ENCODE measurements around the gene WNT3.
A peak's percentile ranks its signal among the peaks of the same experiment; 100 is the strongest.
"Not testable (repeated sequence)": the region's sequence is repeated elsewhere in the genome, so short reads cannot be mapped to it uniquely, and the experiment has no call there.

Gene WNT3

DNA sequence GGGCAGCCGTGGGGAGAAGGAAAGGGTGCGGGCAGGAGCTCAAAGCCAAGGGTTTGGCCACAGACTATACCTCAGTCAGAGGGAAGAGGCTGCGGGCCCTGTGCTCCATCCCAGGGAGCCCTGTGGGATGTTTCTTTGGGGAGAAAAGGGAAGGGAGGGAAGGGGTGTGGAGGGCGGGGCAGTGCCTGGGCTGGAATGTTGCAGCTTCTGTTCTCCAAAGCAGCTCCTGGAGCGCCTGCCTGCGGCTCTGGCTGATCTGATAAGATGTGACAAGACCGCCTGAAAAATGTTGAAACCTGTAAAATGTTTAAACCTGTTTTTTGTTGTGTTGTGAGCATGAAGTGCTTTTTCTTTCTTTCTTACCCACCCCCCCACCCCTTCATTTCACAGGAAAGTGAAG is 32.8 kb downstream of the WNT3 start:
- no peak for DNase-seq (ENCODE audit: low spot score)

DNA sequence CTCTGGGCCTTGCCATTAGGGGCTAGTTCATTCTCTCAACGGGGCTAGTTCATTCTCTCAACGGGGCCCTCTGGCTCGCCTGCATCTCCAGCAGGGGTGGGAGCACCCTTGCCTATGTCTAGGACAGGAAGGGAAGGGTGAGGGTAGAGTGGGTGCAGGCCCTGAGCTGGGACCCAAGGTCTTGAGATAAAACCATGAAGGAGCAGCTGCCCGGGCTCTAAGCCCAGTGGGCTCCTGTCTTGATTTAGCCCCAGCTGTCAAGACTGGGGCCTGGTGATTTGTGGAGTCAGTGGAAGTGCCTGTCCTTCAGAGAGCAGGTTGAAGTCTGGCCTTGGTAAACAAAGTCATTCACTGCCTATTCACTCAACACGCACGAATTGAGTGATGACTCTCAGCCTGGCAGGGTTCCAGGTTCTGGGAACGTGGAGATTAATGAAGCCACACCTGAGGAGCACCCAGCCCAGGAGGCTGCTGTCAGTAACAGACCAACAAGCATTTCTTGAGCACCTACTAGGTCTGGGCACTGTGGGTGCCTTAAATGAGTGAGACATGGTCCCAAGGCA is 35.4 kb downstream of the WNT3 start:
- no peak for DNase-seq (ENCODE audit: low spot score)

DNA sequence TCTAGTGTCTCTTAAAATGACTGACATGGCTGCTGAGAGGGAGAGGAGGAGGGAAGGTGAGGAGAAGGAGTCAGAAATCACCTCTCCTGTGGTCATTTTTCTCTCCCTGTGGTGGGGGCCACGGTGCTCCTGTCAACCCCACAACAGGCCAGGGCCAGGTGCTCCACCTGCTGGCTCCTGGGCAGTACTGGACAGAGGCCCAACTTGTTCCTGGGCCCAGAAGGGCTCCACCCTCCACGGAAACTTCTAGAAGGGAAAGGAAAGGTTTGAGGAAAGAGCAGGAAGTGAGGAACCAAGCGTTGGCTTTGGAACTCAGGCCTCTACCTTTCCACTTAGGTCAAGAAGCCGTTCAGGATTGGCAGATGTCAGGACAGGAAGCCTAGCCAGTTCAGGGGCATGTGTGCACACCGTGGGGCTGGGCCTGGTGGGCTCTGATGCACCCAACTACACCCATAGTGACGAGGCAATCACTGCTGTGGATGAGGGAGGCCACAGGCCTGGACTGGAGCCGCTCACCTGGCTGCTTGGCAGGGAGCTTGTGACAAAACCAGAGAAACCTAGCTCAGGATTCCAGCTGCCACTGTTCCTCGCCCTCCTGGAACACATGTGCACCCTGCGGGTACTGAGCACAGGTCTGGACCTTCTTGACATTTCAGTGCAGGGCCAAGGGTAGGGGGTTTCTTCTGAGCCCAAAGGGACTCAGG is 36.1 kb downstream of the WNT3 start:
- peak; percentile 54 for DNase-seq (ENCODE audit: low spot score)

DNA sequence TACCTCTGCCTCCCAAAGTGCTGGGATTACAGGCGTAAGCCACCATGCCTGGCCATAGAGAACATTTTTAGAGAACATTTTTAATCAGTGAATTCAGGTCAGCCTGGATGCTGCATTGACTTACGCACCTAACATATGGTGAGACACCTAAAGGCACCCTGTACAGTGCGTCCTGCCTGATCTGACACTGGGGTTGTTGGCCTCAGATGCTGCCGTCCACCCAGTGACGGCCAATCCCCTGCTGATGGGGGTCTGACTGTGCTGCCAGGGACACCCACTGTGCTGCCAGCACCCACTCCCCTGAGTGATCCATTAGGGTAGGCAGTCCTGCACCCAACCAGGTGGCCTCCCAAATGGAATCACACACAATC is 38.5 kb downstream of the WNT3 start:
- DNase-seq (ENCODE audit: low spot score): no peak

GRCh38 chr17:46777943-46778915 is 40.3 kb downstream of the WNT3 start:
- no peak for DNase-seq (ENCODE audit: low spot score)

DNA sequence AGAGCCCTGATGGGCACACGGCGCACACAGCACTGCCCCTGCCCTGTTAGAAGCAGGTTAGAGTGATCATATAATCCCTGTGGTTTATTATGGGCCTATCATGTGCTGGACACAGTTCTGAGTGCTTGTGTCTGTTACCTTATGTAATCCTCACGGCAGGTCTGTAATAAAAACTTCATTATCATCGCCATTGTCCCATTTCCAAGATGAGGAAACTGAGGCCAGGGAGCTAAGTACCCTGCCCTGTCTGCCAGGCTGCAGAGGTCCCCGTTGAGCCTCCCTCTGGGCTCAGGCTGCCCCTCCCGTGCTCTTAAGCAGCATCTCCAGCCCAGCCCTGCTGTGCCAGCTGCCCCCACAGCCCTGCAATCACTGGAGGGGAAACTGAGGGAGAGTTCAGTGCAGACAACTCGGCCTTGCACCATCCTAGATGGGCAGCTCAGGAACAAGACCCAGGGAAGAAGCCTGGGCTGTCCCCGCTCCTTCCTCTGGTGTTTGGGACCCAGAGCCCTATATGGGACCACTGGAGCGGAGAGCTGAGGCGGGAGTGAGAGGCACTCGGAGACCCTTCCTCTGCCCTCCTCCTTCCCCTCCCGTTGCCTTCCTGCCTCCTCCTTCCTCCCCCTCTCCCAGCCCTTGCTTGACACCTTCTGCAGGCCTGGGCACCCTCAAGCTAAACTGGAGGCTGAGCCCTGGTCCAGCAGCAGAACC is 42.0 kb downstream of the WNT3 start:
- DNase-seq (ENCODE audit: low spot score): no peak

DNA sequence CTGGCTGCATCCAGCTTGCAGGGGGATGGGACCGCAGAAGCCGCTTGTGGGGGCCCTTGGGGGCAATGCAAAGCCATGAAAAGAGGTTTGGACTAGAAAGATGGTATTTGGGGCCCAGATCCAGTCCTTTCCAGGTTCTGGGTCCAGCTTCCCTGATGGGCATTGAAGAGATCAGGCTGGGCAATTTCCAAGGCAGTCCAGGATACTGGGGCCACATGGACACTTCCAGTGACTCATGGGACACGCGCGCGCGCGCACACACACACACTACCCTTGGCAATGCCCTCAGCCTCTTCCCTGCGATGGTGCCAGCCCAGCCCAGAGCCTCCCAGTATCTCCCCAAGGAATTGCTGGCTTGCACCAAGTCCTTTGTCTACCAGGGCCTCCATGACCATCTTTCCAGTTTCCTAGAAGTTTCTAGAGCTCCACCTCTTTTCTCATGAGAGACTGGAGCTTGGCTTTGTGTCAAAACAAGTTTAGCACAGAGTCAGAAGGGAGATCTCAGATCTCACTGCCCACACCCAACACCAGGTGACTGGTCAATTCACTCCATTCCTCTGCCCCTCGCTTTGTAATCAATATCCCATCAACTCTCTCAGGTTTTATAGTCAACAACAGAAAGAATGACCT is 44.3 kb downstream of the WNT3 start:
- DNase-seq (ENCODE audit: low spot score): no peak

DNA sequence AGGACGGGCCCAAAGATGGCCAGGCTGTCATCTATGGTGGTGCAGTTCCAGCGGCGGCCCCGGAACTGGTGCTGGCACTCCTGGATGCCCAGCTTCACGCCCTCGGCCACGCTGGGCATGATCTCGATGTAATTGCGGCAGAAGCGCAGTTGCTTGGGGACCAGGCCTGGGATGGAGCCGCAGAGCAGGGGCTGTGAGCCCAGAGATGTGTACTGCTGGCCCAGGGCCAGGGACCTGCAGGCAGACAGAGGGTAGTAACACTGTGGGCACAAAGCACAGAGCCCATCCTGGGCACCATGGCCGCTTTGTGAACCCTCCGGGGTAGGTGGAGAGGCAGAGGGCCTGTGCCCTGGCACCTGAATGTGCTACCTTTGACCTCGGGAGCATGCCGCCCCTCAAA is 44.8 kb downstream of the WNT3 start:
- DNase-seq (ENCODE audit: low spot score): no peak

GRCh38 chr17:46773221-46773605 is 45.3 kb downstream of the WNT3 start:
- DNase-seq (ENCODE audit: low spot score): no peak

GRCh38 chr17:46772475-46773220 is 45.8 kb downstream of the WNT3 start:
- peak; percentile 29 for DNase-seq (ENCODE audit: low spot score)

GRCh38 chr17:46771561-46772474 is 46.7 kb downstream of the WNT3 start:
- peak; percentile 81 for DNase-seq (ENCODE audit: low spot score)

- DNase-seq (ENCODE audit: low spot score): peak; percentile 54
These were observed 47.5 kb downstream of the WNT3 start for GRCh38 chr17:46770818-46771560.

- no peak for DNase-seq (ENCODE audit: low spot score)
These were observed 48.1 kb downstream of the WNT3 start for GRCh38 chr17:46770439-46770817.

- DNase-seq (ENCODE audit: low spot score): no peak
These were observed 48.7 kb downstream of the WNT3 start for GRCh38 chr17:46769531-46770438.

DNA sequence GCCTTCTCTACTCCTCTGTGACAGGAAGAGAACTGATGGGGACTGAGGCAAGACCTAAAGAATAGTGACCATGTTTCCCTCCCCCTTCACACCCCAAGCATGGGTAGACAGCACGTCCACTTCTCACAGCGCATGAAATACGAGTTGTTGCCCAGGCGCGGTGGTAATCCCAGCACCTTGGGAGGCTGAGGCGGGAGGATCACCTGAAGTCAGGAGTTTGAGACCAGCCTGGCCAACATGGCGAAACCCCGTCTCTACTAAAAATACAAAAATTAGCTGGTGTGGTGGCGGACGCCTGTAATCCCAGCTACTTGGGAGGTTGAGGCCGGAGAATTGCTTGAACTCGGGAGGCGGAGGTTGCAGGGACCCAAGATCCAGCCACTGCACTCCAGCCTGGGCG is 49.6 kb downstream of the WNT3 start:
- DNase-seq (ENCODE audit: low spot score): not testable (repeated sequence)

- no peak for DNase-seq (ENCODE audit: low spot score)
These were observed 50.0 kb downstream of the WNT3 start for GRCh38 chr17:46768540-46768870.

DNA sequence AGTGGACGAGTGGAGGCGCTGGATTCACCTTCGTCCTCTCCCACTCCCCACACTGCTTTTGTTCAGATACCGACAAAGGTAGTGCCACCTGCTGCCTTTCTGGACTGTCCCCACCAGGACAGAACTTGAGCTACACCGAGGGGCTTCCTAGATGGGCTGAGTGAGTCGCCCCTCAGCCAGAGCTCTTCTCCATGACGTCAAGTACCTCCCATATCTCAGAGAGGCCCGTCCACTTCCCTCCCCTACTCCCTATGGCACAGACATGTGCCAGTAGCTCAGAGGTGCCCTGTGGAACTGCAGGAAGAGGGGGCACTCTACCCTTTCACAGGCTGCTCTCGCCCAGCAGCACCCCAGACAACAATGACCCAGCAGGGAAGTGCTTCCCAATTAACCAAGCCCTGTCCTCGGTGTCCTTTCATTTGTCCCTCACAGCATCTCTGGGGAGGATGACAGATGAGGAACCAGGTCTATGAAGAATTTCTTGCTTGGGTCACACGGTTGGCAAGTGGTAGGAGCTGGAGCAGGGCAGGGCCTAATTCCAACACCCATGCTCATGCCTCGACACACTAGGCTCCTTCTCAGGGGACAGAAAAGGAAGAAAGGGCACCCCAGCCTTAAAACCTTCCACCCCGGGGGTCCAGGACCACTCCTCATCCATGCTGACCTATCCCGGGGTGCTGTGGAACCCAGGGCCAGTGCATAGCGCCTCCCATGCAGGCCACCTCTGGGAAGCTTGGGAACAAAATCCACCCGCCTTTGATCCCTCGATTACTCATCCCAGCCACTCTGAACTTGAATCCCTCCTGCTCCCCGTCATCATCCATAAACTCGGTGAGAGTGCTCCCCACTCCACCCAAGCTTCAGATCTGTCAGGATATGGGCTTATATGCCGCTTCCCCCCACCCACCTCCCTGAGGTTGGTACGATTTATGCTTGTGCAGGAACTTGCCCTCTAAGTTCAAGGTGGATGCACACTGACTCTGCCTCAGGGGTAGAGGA is 51.7 kb downstream of the WNT3 start:
- peak; percentile 23 for DNase-seq (ENCODE audit: low spot score)
